HUES64 (cell line): ENCODE data around the gene TREX2.

Source experiments
- H3K27ac ChIP-seq: 2 replicates; pipeline ENCODE4 v1.7.0; 2013; ENCODE audit warnings: low read depth, low read length, inconsistent platforms
- H3K27me3 ChIP-seq: 2 replicates; pipeline ENCODE4 v1.6.1; 2013; ENCODE audit warnings: mild to moderate bottlenecking, low read length; ENCODE audit not compliant: insufficient read depth
- H3K36me3 ChIP-seq: 2 replicates; pipeline ENCODE4 v1.6.1; 2013; ENCODE audit warnings: mild to moderate bottlenecking, low read length; ENCODE audit not compliant: insufficient read depth
- H3K4me1 ChIP-seq: 2 replicates; pipeline ENCODE4 v1.6.1; 2013; ENCODE audit warnings: mild to moderate bottlenecking, low read length, moderate library complexity; ENCODE audit not compliant: insufficient read depth
- H3K4me3 ChIP-seq: 2 replicates; pipeline ENCODE4 v1.5.1; 2013; ENCODE audit warnings: mild to moderate bottlenecking, low read length, moderate library complexity
- H3K9ac ChIP-seq: 2 replicates; pipeline ENCODE4 v1.6.1; 2013; ENCODE audit warnings: mild to moderate bottlenecking, low read depth, low read length
- H3K9me3 ChIP-seq: 2 replicates; pipeline ENCODE4 v1.6.1; 2013; ENCODE audit warnings: low read depth, low read length; ENCODE audit not compliant: insufficient read depth
- WGBS: fragments of 150-250, 120-280 bp; methylation state at CpG from one replicate; pipeline ENCODE4 v1.1.7; 2013; ENCODE audit warnings: missing lambda C conversion rate; 5-methylcytosine and 5-hydroxymethylcytosine counted together

The TREX2 gene

GRCh38 chrX:153474718-153475117 is 28.9 kb upstream of the TREX2 start:
- Histone ChIP-seq H3K9ac (no peak overlapping the region), H3K36me3 (no peaks in the 10 kb centered on the region), H3K9me3 (no peaks in the 10 kb centered on the region), H3K27ac (no peak overlapping the region), H3K4me3 (no peak overlapping the region), H3K4me1 (0 out of 2 replicates have a peak, but pooled peaks cover 5% of the 10 kb centered on the region), H3K27me3 (peaks cover 27% of the 10 kb centered on the region)
- WGBS = 17% methylated on average over 59 of the region's 59 CpGs

GRCh38 chrX:153474266-153474665 is 28.4 kb upstream of the TREX2 start:
- Histone ChIP-seq H3K4me3 (no peak overlapping the region), H3K36me3 (no peaks in the 10 kb centered on the region), H3K9me3 (no peaks in the 10 kb centered on the region), H3K27ac (no peak overlapping the region), H3K9ac (no peak overlapping the region), H3K4me1 (0 out of 2 replicates have a peak, but pooled peaks cover 5% of the 10 kb centered on the region), H3K27me3 (peaks cover 27% of the 10 kb centered on the region)
- WGBS = 95% methylated on average over 7 of the region's 10 CpGs

GRCh38 chrX:153473126-153473525 is 27.3 kb upstream of the TREX2 start:
- H3K4me1 ChIP-seq = 0 out of 2 replicates have a peak, but pooled peaks cover 5% of the 10 kb centered on the region
- WGBS = 100% methylated on average over 9 of the region's 10 CpGs
- H3K9ac ChIP-seq = no peak overlapping the region

GRCh38 chrX:153471663-153472280 is 25.9 kb upstream of the TREX2 start:
- no peaks in the 10 kb centered on the region for H3K4me1 ChIP-seq
- H3K27ac ChIP-seq = no peak overlapping the region
- no peaks in the 10 kb centered on the region for H3K9me3 ChIP-seq

More at GRCh38 chrX:153473126-153473525, 27.3 kb upstream of the TREX2 start:
- peaks cover 27% of the 10 kb centered on the region for H3K27me3 ChIP-seq
- H3K36me3 ChIP-seq = no peaks in the 10 kb centered on the region
- no peak overlapping the region for H3K27ac ChIP-seq
- no peak overlapping the region for H3K4me3 ChIP-seq
- H3K9me3 ChIP-seq = no peaks in the 10 kb centered on the region

GRCh38 chrX:153470411-153471363 is 24.8 kb upstream of the TREX2 start, which contains the start of gene HAUS7:
Gene HAUS7 (minus strand): TSS chrX:153470576. CDS start chrX:153470557, 19 bp downstream.
- Histone ChIP-seq H3K9ac (peak within 1 kb of the TSS; percentile 56), H3K4me3 (peak within 1 kb of the TSS; percentile 86), H3K27ac (no peak within 1 kb of the TSS), H3K27me3 (peaks cover 19% of the 10 kb centered on the region), H3K9me3 (no peaks in the 10 kb centered on the region), H3K4me1 (no peaks in the 10 kb centered on the region), H3K36me3 (0 out of 2 replicates have a peak, but pooled peaks cover 3% of the 10 kb centered on the region)
- WGBS = 7% methylated on average over 52 of the region's 70 CpGs

More at GRCh38 chrX:153471663-153472280, 25.9 kb upstream of the TREX2 start:
- H3K36me3 ChIP-seq = 0 out of 2 replicates have a peak, but pooled peaks cover 3% of the 10 kb centered on the region
- 77% methylated on average over 10 of the region's 11 CpGs for WGBS
- no peak overlapping the region for H3K9ac ChIP-seq
- H3K27me3 ChIP-seq = peaks cover 27% of the 10 kb centered on the region
- H3K4me3 ChIP-seq = no peak overlapping the region

- peak overlapping the region; percentile 86 for H3K4me3 ChIP-seq
- H3K9ac ChIP-seq = peak overlapping the region; percentile 56
- no peaks in the 10 kb centered on the region for H3K4me1 ChIP-seq
- H3K9me3 ChIP-seq = no peaks in the 10 kb centered on the region
- H3K36me3 ChIP-seq = 0 out of 2 replicates have a peak, but pooled peaks cover 3% of the 10 kb centered on the region
- under 1% methylated on average over 29 of the region's 32 CpGs for WGBS
- H3K27ac ChIP-seq = no peak overlapping the region
- H3K27me3 ChIP-seq = peaks cover 11% of the 10 kb centered on the region
Measured at GRCh38 chrX:153469811-153470410, 24.1 kb upstream of the TREX2 start.

GRCh38 chrX:153468008-153468580 is 22.2 kb upstream of the TREX2 start:
- no peak overlapping the region for H3K27ac ChIP-seq
- H3K4me1 ChIP-seq = no peaks in the 10 kb centered on the region
- peaks cover 7% of the 10 kb centered on the region; the same call in 1 of the 2 replicates for H3K36me3 ChIP-seq
- H3K9ac ChIP-seq = no peak overlapping the region
- no peak overlapping the region for H3K4me3 ChIP-seq
- H3K9me3 ChIP-seq = no peaks in the 10 kb centered on the region
- H3K27me3 ChIP-seq = no peaks in the 10 kb centered on the region
- WGBS = 88% methylated on average over 10 of the region's 12 CpGs

GRCh38 chrX:153465691-153466380 is 20.0 kb upstream of the TREX2 start:
- Histone ChIP-seq H3K27me3 (no peaks in the 10 kb centered on the region), H3K4me1 (no peaks in the 10 kb centered on the region), H3K9ac (no peak overlapping the region), H3K9me3 (no peaks in the 10 kb centered on the region), H3K36me3 (peaks cover 9% of the 10 kb centered on the region; the same call in 1 of the 2 replicates), H3K27ac (no peak overlapping the region), H3K4me3 (no peak overlapping the region)
- WGBS = 93% methylated on average over 19 of the region's 19 CpGs

GRCh38 chrX:153464116-153464515 is 18.3 kb upstream of the TREX2 start:
- Histone ChIP-seq H3K9me3 (no peaks in the 10 kb centered on the region), H3K27me3 (no peaks in the 10 kb centered on the region), H3K27ac (no peak overlapping the region)

GRCh38 chrX:153463556-153463955 is 17.7 kb upstream of the TREX2 start:
- Histone ChIP-seq H3K27ac (no peak overlapping the region), H3K9me3 (no peaks in the 10 kb centered on the region), H3K36me3 (peaks cover 15% of the 10 kb centered on the region), H3K27me3 (no peaks in the 10 kb centered on the region), H3K4me1 (no peaks in the 10 kb centered on the region), H3K9ac (no peak overlapping the region), H3K4me3 (no peak overlapping the region)
- 95% methylated on average over 12 of the region's 12 CpGs for WGBS

More at GRCh38 chrX:153464116-153464515, 18.3 kb upstream of the TREX2 start:
- Histone ChIP-seq H3K4me1 (no peaks in the 10 kb centered on the region), H3K9ac (no peak overlapping the region), H3K4me3 (no peak overlapping the region), H3K36me3 (peaks cover 13% of the 10 kb centered on the region)
- WGBS = 91% methylated on average over 5 of the region's 5 CpGs
